K562 (cell line): ENCODE data around the gene ALOXE3. TPM values are rescaled to one million over a fixed set of nuclear protein-coding genes. Genes with fewer than 3 reads are reported as not detected.

Source experiments
- ATAC-seq: fragments of 200-7000 bp; cut with Tn5 transposase; 3 replicates; pipeline ENCODE4 v1.9.1; 2020; ENCODE audit warnings: moderate library complexity
- BruUV-seq: library from RNA; stranded (reverse); fragments of 400-500 nt; replicated peaks from 2 replicates; lab custom pipeline; 2021; lab: Mats Ljungman, UMichigan
- CTCF ChIA-PET: fragments of 300-600 bp; formaldehyde crosslinking; extraction: SDS; loops from one replicate; lab custom pipeline; 2021; ENCODE audit warnings: low intra/inter-chr PET ratio; lab: Yijun Ruan, JAX
- POLR2A ChIA-PET: fragments of 300-600, 350-650 bp; sonication (Branson Sonifier 250); formaldehyde crosslinking; extraction: SDS; loops from one replicate; lab custom pipeline; 2021; ENCODE audit warnings: antibody characterized with exemption, inconsistent platforms; lab: Yijun Ruan, JAX
- DNase-seq, 4 experiments: peaks; one replicate each; pipeline versions ENCODE4 v3.0.0 to v3.0.0-alpha.2; 2011 to 2018; ENCODE audit warnings: low spot score in 3 of 4, mixed read lengths in 3 of 4; ENCODE audit errors: extremely low read depth in 1 of 4
- FAIRE-seq: peaks from 2 replicates; lab custom pipeline; 2011; peaks lifted over from hg19 to GRCh38; lab: Jason Lieb, UNC
- H2AFZ ChIP-seq: 2 replicates; pipeline ENCODE4 v1.6.0; 2011; ENCODE audit warnings: low read depth, low read length, control low read depth, inconsistent platforms
- H3K27ac ChIP-seq: fragments of 200-600 bp; 3 replicates; pipeline ENCODE4 v1.8.0; 2011; ENCODE audit warnings: low read depth, mild to moderate bottlenecking, control low read depth, inconsistent platforms, low read length, moderate library complexity, mixed read lengths; ENCODE audit errors: extremely low read depth
- H3K27me3 ChIP-seq, 2 experiments: fragments of 300-600 bp in 1 of 2; 2 replicates in 1 of 2; 3 replicates in 1 of 2; pipeline versions ENCODE4 v1.6.0 to v1.8.0; 2011; ENCODE audit warnings: inconsistent platforms in 2 of 2, low read length in 2 of 2, mild to moderate bottlenecking in 1 of 2, mixed read lengths in 1 of 2, moderate library complexity in 1 of 2; ENCODE audit not compliant: control insufficient read depth in 2 of 2, insufficient read depth in 2 of 2
- H3K36me3 ChIP-seq: fragments of 300-600 bp; 3 replicates; pipeline ENCODE4 v1.8.0; 2011; ENCODE audit warnings: mild to moderate bottlenecking, low read length, inconsistent platforms; ENCODE audit not compliant: control insufficient read depth, insufficient read depth
- H3K4me1 ChIP-seq, 2 experiments: fragments of 200-600 bp in 1 of 2; replicated peaks in 1 of 2; 2 replicates in 1 of 2; 3 replicates in 1 of 2; pipeline versions ENCODE4 v1.5.1 to v1.8.0; 2011; ENCODE audit warnings: inconsistent platforms in 2 of 2, low read length in 2 of 2, mild to moderate bottlenecking in 1 of 2, mixed read lengths in 1 of 2, moderate library complexity in 1 of 2; ENCODE audit not compliant: control insufficient read depth in 2 of 2, insufficient read depth in 2 of 2
- H3K4me2 ChIP-seq: 2 replicates; pipeline ENCODE4 v1.6.1; 2011; ENCODE audit warnings: low read length, control low read depth, inconsistent platforms, mixed read lengths; ENCODE audit not compliant: insufficient read depth
- H3K4me3 ChIP-seq: fragments of 200-600 bp; sonication (generic), shearing (Covaris generic); 2 replicates; pipeline ENCODE4 v1.5.1; 2016; ENCODE audit warnings: control low read depth, inconsistent platforms
- H3K79me2 ChIP-seq: fragments of 200-600 bp; 3 replicates; pipeline ENCODE4 v1.8.0; 2011; ENCODE audit warnings: low read length, inconsistent platforms; ENCODE audit not compliant: control insufficient read depth, insufficient read depth
- H3K9ac ChIP-seq, 2 experiments: 2 replicates each; pipeline versions ENCODE4 v1.6.0 to v1.6.1; 2011; ENCODE audit warnings: low read depth in 2 of 2, low read length in 2 of 2, control low read depth in 1 of 2, inconsistent platforms in 1 of 2, mild to moderate bottlenecking in 1 of 2, mixed read lengths in 1 of 2; ENCODE audit not compliant: insufficient read depth in 1 of 2
- H3K9me1 ChIP-seq: one replicate; pipeline ENCODE4 v1.6.0; 2011; ENCODE audit warnings: inconsistent platforms, mild to moderate bottlenecking, low read length, moderate library complexity; ENCODE audit not compliant: control insufficient read depth, insufficient read depth
- H3K9me3 ChIP-seq: replicated peaks from 2 replicates; pipeline ENCODE4 v1.5.1; 2011; ENCODE audit warnings: low read depth, low read length, inconsistent platforms; ENCODE audit not compliant: control insufficient read depth, insufficient read depth
- H4K20me1 ChIP-seq: replicated peaks from 2 replicates; pipeline ENCODE4 v1.6.1; 2011; ENCODE audit warnings: low read length, inconsistent platforms, mixed read lengths; ENCODE audit not compliant: control insufficient read depth, insufficient read depth
- DACH1 ChIP-seq: fragments of 450-650 bp; IDR thresholded peaks from 2 replicates; pipeline ENCODE4 v1.6.1; 2018; ENCODE audit not compliant: partially characterized antibody
- KLF6 ChIP-seq: fragments of 250-450 bp; sonication (Bioruptor Pico); IDR thresholded peaks from 2 replicates; pipeline ENCODE4 v1.4.0; 2020; ENCODE audit warnings: mild to moderate bottlenecking, moderate library complexity, borderline replicate concordance
- MTA2 ChIP-seq: fragments of 450-650 bp; IDR thresholded peaks from 2 replicates; pipeline ENCODE4 v1.6.1; 2016; ENCODE audit warnings: low read depth
- RFX5 ChIP-seq: IDR thresholded peaks from 2 replicates; pipeline ENCODE4 v1.6.1; 2011; ENCODE audit warnings: low read depth, mild to moderate bottlenecking, improper control_type of control experiment, low read length
- SLC30A9 ChIP-seq: fragments of 250-450 bp; sonication (Bioruptor Pico); IDR thresholded peaks from 2 replicates; pipeline ENCODE4 v1.8.0; 2022; ENCODE audit warnings: mild to moderate bottlenecking, moderate library complexity
- TCF7 ChIP-seq: sonication (generic); IDR thresholded peaks from 2 replicates; pipeline ENCODE4 v1.6.1; 2016; ENCODE audit warnings: antibody characterized with exemption, borderline replicate concordance
- WHSC1 ChIP-seq: IDR thresholded peaks from one replicate; pipeline ENCODE4 v1.6.1; 2012; ENCODE audit warnings: low read length, control low read depth, inconsistent platforms
- ZBTB2 ChIP-seq: fragments of 450-650 bp; IDR thresholded peaks from 2 replicates; pipeline ENCODE4 v1.6.1; 2016; ENCODE audit warnings: antibody characterized with exemption
- WGBS: fragments of 100-300 bp; shearing (Covaris generic); methylation state at CpG from one replicate; pipeline ENCODE4 v1.1.6; 2016; ENCODE audit warnings: low coverage, mixed read lengths; ENCODE audit not compliant: insufficient coverage; ENCODE audit errors: missing lambda C conversion rate; 5-methylcytosine and 5-hydroxymethylcytosine counted together
- in situ Hi-C: fragments of 300-500 bp; cut with MboI; formaldehyde crosslinking; loops from 4 replicates; pipeline ENCODE4 v1.15.0; 2018; ENCODE audit warnings: inconsistent platforms, mixed read lengths
- intact Hi-C: fragments of 100-400 bp; cut with micrococcal nuclease; formaldehyde crosslinking; loops from 2 replicates; pipeline ENCODE4 v1.14.2; 2022
- polyA plus RNA-seq, 8 experiments: library from polyadenylated mRNA; depleted of rRNA in 4 of 8; stranded (reverse) in 5 of 8; unstranded in 3 of 8; fragments of >200 nt; fragmentation: Nextera tagmentation in 2 of 8; fragmentation: Illumina TruSeq in 1 of 8; extraction: Ambion mirVana in 2 of 8; extraction: Trizol in 1 of 8; gene quantifications; 2 replicates each; pipeline versions ENCODE4 v1.2.1 to v1.2.3, GENCODE V29; 2011 to 2014; ENCODE audit warnings: inconsistent platforms in 1 of 8, missing spikeins in 1 of 8
- total RNA-seq, 7 experiments: library from RNA; depleted of rRNA in 6 of 7; stranded (reverse); fragments of >200 nt in 6 of 7; fragmentation: Illumina TruSeq in 2 of 7; extraction: Trizol in 2 of 7; gene quantifications; 2 replicates each; pipeline versions ENCODE4 v1.2.1 to v1.2.3, GENCODE V29; 2011 to 2021; ENCODE audit warnings: low replicate concordance in 1 of 7

ALOXE3 gene
- total and polyA plus RNA-seq, 9 of the 15 experiments (the other 6 are each of a cell fraction or from before 2014, with no cell fraction given): 0.04 TPM; not detected in 8

DNA sequence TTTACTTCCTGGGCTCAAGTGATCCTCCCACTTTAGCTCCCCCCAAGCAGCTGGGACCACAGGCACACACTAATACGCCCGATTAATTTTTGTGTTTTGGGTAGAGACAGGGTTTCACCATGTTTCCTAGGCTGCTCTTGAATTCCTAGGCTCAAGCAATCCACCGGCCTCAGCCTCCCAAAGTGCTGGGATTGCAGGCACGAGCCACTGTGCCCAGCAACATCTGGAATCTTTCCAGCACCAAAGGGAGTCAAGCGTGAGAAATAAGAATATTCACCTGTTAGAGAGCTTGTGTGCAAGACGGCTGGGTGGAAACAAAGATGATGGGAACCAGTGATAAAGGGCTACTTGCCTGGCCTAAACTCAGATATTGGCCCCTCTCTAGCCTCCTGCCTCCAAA lies 16.6 kb downstream of the ALOXE3 start:
- intact Hi-C loops: no loop called here
- H3K9me1 ChIP-seq: no peaks in the 10 kb centered on the region
- no peak overlapping the region for H3K9ac ChIP-seq
- H3K27ac ChIP-seq: no peak overlapping the region
- H3K4me2 ChIP-seq: no peak overlapping the region
- ATAC-seq (no peak), FAIRE-seq (no peak), DNase-seq (no peak)
- no peaks in the 10 kb centered on the region for H3K9me3 ChIP-seq
- no TSS peak for BruUV-seq
- WGBS: 17% methylated on average over 1 of the region's 6 CpGs
- H3K4me1 ChIP-seq: peaks cover 0 to 10% of the 10 kb centered on the region in 2 experiments; a peak in 3 of 5 replicates
- H3K36me3 ChIP-seq: no peaks in the 10 kb centered on the region
- POLR2A ChIA-PET: no interaction called here
- H3K4me3 ChIP-seq: no peak overlapping the region
- no peaks in the 10 kb centered on the region for H4K20me1 ChIP-seq
- no peaks in the 10 kb centered on the region for H3K79me2 ChIP-seq
- no peak for TF ChIP-seq KLF6 (CRISPR knock-in tag)
- TF ChIP-seq TCF7: no peak
- no peak for TF ChIP-seq DACH1
- no peak for TF ChIP-seq MTA2
- no peak for TF ChIP-seq RFX5
- no peak for TF ChIP-seq WHSC1
- TF ChIP-seq SLC30A9 (CRISPR knock-in tag): no peak
- no peak for TF ChIP-seq ZBTB2
- no peak overlapping the region for H2AFZ ChIP-seq
- CTCF ChIA-PET: no interaction called here
- in situ Hi-C loops: no loop called here
- H3K27me3 ChIP-seq: no peaks in the 10 kb centered on the region
